Hepatocyte (in vitro differentiated cells): Measurements from ENCODE around the gene MIOX.

Experiments
- EZH2 ChIP-seq: fragments of 200-600 bp; sonication (generic); IDR thresholded peaks from 2 replicates; pipeline ENCODE4 v1.6.1; 2016; ENCODE audit warnings: antibody characterized with exemption, mild to moderate bottlenecking, borderline replicate concordance
- EZH2phosphoT487 ChIP-seq: fragments of 200-600 bp; sonication (generic); IDR thresholded peaks from one replicate; pipeline ENCODE4 v1.6.1; 2018; ENCODE audit warnings: antibody characterized with exemption, mild to moderate bottlenecking, low read depth, moderate library complexity; ENCODE audit not compliant: unreplicated experiment, severe bottlenecking
- TF ChIP-seq, protein P1 (sequence below): fragments of 200-600 bp; sonication (generic); IDR thresholded peaks from 2 replicates; pipeline ENCODE4 v1.5.1; 2016; ENCODE audit warnings: antibody characterized with exemption, mild to moderate bottlenecking; ENCODE audit not compliant: poor library complexity

DNA sequence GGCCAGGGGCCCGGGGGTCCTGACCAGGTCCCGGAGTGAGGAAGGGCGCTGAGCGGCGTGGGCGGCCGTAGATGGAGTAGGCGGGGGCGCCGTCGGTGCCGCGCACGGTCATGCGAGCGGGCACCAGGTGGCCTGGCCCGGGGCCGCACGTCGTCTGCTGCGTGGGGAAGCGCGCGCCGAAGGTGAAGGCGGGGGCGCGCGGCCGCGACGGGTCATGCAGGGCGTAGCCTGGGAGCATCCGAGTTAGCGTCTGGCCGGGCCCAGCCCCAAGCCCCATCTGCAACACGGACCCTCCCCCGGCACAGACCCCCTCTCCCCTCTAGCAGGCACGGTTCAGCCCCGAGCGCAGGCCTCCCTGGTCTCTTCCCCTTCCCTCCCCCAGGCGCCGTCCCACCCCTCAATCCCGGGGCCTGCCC is 44.9 kb downstream of the MIOX start:
- TF ChIP-seq, protein P1, sequence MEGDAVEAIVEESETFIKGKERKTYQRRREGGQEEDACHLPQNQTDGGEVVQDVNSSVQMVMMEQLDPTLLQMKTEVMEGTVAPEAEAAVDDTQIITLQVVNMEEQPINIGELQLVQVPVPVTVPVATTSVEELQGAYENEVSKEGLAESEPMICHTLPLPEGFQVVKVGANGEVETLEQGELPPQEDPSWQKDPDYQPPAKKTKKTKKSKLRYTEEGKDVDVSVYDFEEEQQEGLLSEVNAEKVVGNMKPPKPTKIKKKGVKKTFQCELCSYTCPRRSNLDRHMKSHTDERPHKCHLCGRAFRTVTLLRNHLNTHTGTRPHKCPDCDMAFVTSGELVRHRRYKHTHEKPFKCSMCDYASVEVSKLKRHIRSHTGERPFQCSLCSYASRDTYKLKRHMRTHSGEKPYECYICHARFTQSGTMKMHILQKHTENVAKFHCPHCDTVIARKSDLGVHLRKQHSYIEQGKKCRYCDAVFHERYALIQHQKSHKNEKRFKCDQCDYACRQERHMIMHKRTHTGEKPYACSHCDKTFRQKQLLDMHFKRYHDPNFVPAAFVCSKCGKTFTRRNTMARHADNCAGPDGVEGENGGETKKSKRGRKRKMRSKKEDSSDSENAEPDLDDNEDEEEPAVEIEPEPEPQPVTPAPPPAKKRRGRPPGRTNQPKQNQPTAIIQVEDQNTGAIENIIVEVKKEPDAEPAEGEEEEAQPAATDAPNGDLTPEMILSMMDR: no peak
- TF ChIP-seq EZH2 (no peak), EZH2phosphoT487 (no peak)
